Kidney (tissue), 14 donors: ENCODE measurements around the gene C1QTNF1. TPM values are rescaled to one million over a fixed set of nuclear protein-coding genes. Genes with fewer than 3 reads are reported as not detected.

Source experiments
- DNase-seq, 5 donors: peaks; one replicate each; pipeline ENCODE4 v3.0.0-alpha.2; 2013 to 2020
- FAIRE-seq: peaks from 2 replicates; lab custom pipeline; 2012; peaks lifted over from hg19 to GRCh38; lab: Jason Lieb, UNC
- H3K27ac ChIP-seq, 2 donors: one replicate each; pipeline ENCODE4 v1.7.0; 2013; ENCODE audit warnings: low read depth in 2 of 2, low read length in 2 of 2, inconsistent platforms in 1 of 2
- H3K27me3 ChIP-seq: one replicate; pipeline ENCODE4 v1.7.1; 2013; ENCODE audit warnings: low read length, inconsistent platforms; ENCODE audit not compliant: control insufficient read depth, insufficient read depth
- H3K36me3 ChIP-seq, 3 donors: one replicate each; pipeline versions ENCODE4 v1.7.0 to v1.7.1; 2013; ENCODE audit warnings: low read length in 3 of 3, control low read depth in 1 of 3, inconsistent platforms in 1 of 3; ENCODE audit not compliant: insufficient read depth in 3 of 3, control insufficient read depth in 2 of 3
- H3K4me1 ChIP-seq, 3 donors: one replicate each; pipeline versions ENCODE4 v1.7.0 to v1.7.1; 2013; ENCODE audit warnings: low read length in 3 of 3, inconsistent platforms in 1 of 3, low read depth in 1 of 3; ENCODE audit not compliant: control insufficient read depth in 2 of 3, insufficient read depth in 2 of 3
- H3K4me3 ChIP-seq, 3 donors: one replicate each; pipeline versions ENCODE4 v1.7.0 to v1.8.1; 2013; ENCODE audit warnings: low read length in 3 of 3, control low read depth in 1 of 3, inconsistent platforms in 1 of 3
- H3K9ac ChIP-seq, 3 donors: one replicate each; pipeline versions ENCODE4 v1.7.0 to v1.7.1; 2013; ENCODE audit warnings: low read length in 3 of 3, control low read depth in 1 of 3, inconsistent platforms in 1 of 3
- H3K9me3 ChIP-seq, 3 donors: one replicate each; pipeline versions ENCODE4 v1.7.0 to v1.7.1; 2013; ENCODE audit warnings: low read length in 3 of 3, control low read depth in 1 of 3, inconsistent platforms in 1 of 3; ENCODE audit not compliant: control insufficient read depth in 2 of 3, insufficient read depth in 1 of 3
- intact Hi-C: fragments of 100-400 bp; cut with DNase I; formaldehyde crosslinking; loops from one replicate; pipeline ENCODE4 v1.11.1; 2022
- polyA plus RNA-seq: library from polyadenylated mRNA; stranded (reverse); fragments of 350-450 nt; fragmentation: Illumina TruSeq; extraction: RNeasy Lipid Tissue Mini Kit (QIAGEN cat#74804); gene quantifications from one replicate; pipeline ENCODE4 v1.2.3, GENCODE V29; 2014; ENCODE audit warnings: low read depth, low replicate concordance; ENCODE audit not compliant: insufficient read depth
- total RNA-seq: library from RNA; stranded (reverse); fragmentation: NEBNext Ultra II Directional; extraction: Animal tissue kit (Norgen Biotek cat#: 25700); gene quantifications from one replicate; pipeline ENCODE4 v1.2.1, GENCODE V29; 2021
- TF ChIP-seq, protein P1 (sequence below): IDR thresholded peaks from 3 replicates; pipeline ENCODE4 v1.5.1; 2012; ENCODE audit warnings: mild to moderate bottlenecking, moderate library complexity, borderline replicate concordance; ENCODE audit not compliant: insufficient read depth; ENCODE audit errors: extremely low read depth
- donor health status: control.
- donor health status: control.
- donor health status: control.
- donor health status: control.
- donor health status: control.
- donor health status: DM: yes; HTN: yes; CAD: no.
- donor health status: Normal renal cell carcinoma (clear cell type).

C1QTNF1 gene
- total and polyA plus RNA-seq, 2 donors from 2014 or later = 18.0 to 65.2 TPM

DNA sequence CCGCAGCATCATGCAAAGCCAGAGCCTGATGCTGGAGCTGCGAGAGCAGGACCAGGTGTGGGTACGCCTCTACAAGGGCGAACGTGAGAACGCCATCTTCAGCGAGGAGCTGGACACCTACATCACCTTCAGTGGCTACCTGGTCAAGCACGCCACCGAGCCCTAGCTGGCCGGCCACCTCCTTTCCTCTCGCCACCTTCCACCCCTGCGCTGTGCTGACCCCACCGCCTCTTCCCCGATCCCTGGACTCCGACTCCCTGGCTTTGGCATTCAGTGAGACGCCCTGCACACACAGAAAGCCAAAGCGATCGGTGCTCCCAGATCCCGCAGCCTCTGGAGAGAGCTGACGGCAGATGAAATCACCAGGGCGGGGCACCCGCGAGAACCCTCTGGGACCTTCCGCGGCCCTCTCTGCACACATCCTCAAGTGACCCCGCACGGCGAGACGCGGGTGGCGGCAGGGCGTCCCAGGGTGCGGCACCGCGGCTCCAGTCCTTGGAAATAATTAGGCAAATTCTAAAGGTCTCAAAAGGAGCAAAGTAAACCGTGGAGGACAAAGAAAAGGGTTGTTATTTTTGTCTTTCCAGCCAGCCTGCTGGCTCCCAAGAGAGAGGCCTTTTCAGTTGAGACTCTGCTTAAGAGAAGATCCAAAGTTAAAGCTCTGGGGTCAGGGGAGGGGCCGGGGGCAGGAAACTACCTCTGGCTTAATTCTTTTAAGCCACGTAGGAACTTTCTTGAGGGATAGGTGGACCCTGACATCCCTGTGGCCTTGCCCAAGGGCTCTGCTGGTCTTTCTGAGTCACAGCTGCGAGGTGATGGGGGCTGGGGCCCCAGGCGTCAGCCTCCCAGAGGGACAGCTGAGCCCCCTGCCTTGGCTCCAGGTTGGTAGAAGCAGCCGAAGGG, 24.2 kb downstream of the C1QTNF1 start:
- FAIRE-seq = no peak
- no peaks in the 10 kb centered on the region for H3K9me3 ChIP-seq
- no peaks in the 10 kb centered on the region for H3K27me3 ChIP-seq
- H3K4me1 ChIP-seq = peaks cover 0 to 2% (median 0%) of the 10 kb centered on the region in 3 donors
- TF ChIP-seq, protein P1, sequence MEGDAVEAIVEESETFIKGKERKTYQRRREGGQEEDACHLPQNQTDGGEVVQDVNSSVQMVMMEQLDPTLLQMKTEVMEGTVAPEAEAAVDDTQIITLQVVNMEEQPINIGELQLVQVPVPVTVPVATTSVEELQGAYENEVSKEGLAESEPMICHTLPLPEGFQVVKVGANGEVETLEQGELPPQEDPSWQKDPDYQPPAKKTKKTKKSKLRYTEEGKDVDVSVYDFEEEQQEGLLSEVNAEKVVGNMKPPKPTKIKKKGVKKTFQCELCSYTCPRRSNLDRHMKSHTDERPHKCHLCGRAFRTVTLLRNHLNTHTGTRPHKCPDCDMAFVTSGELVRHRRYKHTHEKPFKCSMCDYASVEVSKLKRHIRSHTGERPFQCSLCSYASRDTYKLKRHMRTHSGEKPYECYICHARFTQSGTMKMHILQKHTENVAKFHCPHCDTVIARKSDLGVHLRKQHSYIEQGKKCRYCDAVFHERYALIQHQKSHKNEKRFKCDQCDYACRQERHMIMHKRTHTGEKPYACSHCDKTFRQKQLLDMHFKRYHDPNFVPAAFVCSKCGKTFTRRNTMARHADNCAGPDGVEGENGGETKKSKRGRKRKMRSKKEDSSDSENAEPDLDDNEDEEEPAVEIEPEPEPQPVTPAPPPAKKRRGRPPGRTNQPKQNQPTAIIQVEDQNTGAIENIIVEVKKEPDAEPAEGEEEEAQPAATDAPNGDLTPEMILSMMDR = no peak
- peak in 1 of 5 donors; percentile 60 for DNase-seq
- no peak overlapping the region for H3K27ac ChIP-seq
- intact Hi-C loops = loop anchor here (5.0 kb wide), 1 partner anchor 34 kb away; no protein-coding TSS in a partner anchor
- no peak overlapping the region for H3K9ac ChIP-seq
- H3K36me3 ChIP-seq = no peaks in the 10 kb centered on the region
- no peak overlapping the region for H3K4me3 ChIP-seq

DNA sequence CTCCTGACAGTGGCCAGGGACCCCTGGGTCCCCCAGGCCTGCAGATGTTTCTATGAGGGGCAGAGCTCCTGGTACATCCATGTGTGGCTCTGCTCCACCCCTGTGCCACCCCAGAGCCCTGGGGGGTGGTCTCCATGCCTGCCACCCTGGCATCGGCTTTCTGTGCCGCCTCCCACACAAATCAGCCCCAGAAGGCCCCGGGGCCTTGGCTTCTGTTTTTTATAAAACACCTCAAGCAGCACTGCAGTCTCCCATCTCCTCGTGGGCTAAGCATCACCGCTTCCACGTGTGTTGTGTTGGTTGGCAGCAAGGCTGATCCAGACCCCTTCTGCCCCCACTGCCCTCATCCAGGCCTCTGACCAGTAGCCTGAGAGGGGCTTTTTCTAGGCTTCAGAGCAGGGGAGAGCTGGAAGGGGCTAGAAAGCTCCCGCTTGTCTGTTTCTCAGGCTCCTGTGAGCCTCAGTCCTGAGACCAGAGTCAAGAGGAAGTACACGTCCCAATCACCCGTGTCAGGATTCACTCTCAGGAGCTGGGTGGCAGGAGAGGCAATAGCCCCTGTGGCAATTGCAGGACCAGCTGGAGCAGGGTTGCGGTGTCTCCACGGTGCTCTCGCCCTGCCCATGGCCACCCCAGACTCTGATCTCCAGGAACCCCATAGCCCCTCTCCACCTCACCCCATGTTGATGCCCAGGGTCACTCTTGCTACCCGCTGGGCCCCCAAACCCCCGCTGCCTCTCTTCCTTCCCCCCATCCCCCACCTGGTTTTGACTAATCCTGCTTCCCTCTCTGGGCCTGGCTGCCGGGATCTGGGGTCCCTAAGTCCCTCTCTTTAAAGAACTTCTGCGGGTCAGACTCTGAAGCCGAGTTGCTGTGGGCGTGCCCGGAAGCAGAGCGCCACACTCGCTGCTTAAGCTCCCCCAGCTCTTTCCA, 25.1 kb downstream of the C1QTNF1 start:
- peaks cover 0 to 2% (median 0%) of the 10 kb centered on the region in 3 donors for H3K4me1 ChIP-seq
- H3K36me3 ChIP-seq = no peaks in the 10 kb centered on the region
- H3K27ac ChIP-seq = no peak overlapping the region
- DNase-seq (peak in 2 of 5 donors; percentile 32 to 53), FAIRE-seq (no peak)
- H3K27me3 ChIP-seq = no peaks in the 10 kb centered on the region
- H3K9ac ChIP-seq = no peak overlapping the region
- no peaks in the 10 kb centered on the region for H3K9me3 ChIP-seq
- intact Hi-C loops = loop anchor here (5.0 kb wide), 1 partner anchor 33 kb away; no protein-coding TSS in a partner anchor
- TF ChIP-seq, protein P1 = no peak
- no peak overlapping the region for H3K4me3 ChIP-seq

DNA sequence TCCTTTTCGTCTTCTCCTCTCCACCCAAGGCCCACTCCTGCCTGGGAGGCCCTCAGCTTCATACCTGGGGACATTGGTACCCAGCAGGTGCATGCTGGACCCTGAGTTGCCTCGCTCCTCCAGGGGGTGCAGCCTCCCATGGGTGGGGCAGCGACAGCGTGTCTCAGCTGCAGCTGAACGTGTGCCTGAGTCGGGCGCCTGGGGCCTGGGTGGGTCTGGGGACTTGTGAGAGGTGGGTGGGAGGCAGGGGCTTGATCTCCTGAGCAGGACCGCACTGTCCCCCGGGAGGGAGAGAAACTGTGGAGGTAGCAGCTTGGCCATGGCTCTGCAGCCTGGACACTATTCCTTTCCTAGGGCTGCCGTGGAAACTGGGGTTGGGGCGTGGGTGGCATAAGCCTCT, 25.9 kb downstream of the C1QTNF1 start:
- H3K4me3 ChIP-seq = no peak overlapping the region
- no peaks in the 10 kb centered on the region for H3K9me3 ChIP-seq
- H3K27ac ChIP-seq = no peak overlapping the region
- DNase-seq (peak in 1 of 5 donors; percentile 68), FAIRE-seq (no peak)
- H3K36me3 ChIP-seq = no peaks in the 10 kb centered on the region
- no peaks in the 10 kb centered on the region for H3K27me3 ChIP-seq
- no peak overlapping the region for H3K9ac ChIP-seq
- peaks cover 0 to 2% (median 0%) of the 10 kb centered on the region in 3 donors for H3K4me1 ChIP-seq
- TF ChIP-seq, protein P1 = no peak
- intact Hi-C loops = loop anchor here (5.0 kb wide), 1 partner anchor 32 kb away; no protein-coding TSS in a partner anchor
